ENCODE data around the gene PER1.

DNA sequence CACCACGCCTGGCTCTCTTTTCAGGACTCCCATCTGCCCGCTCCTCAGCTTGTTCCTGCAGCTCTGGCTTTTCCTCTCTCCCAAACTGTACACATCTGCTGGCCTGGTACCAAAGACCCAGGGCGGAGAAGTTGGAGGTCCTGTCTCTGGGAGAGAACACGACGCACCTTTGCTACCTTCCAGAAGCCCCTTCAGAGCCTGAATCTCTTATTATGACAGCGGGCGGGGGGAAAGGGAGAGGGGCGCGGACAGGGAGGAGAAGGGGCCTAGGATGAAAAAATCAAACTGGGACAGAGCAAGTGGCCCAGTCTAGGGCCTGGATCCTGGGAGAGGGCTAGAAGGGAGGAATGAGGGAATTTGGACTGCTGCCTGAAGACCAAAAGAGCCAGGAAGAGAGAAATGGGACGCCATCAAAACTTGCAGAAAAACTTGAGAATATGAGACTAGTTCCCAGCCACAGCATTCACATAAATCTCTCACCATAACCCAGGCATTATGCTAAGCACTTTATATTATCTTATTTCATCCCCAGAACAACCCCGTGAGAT is 2.5 kb upstream of the PER1 start:
- TF ChIP-seq, protein P1, sequence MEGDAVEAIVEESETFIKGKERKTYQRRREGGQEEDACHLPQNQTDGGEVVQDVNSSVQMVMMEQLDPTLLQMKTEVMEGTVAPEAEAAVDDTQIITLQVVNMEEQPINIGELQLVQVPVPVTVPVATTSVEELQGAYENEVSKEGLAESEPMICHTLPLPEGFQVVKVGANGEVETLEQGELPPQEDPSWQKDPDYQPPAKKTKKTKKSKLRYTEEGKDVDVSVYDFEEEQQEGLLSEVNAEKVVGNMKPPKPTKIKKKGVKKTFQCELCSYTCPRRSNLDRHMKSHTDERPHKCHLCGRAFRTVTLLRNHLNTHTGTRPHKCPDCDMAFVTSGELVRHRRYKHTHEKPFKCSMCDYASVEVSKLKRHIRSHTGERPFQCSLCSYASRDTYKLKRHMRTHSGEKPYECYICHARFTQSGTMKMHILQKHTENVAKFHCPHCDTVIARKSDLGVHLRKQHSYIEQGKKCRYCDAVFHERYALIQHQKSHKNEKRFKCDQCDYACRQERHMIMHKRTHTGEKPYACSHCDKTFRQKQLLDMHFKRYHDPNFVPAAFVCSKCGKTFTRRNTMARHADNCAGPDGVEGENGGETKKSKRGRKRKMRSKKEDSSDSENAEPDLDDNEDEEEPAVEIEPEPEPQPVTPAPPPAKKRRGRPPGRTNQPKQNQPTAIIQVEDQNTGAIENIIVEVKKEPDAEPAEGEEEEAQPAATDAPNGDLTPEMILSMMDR (IDR thresholded peaks at IDR 0.05; ENCODE audit: low read depth, low read length) = no peak
- TF ChIP-seq, protein P2, sequence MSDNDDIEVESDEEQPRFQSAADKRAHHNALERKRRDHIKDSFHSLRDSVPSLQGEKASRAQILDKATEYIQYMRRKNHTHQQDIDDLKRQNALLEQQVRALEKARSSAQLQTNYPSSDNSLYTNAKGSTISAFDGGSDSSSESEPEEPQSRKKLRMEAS (IDR thresholded peaks at IDR 0.05; ENCODE audit: low read depth, low read length) = no peak

All from NB4 (cell line).